GM18907 (cell line): ENCODE measurements around the gene SLC38A4.

Source experiments
- ATAC-seq: cut with Tn5 transposase; IDR thresholded peaks from one replicate; pipeline ENCODE4 v1.9.1; 2021; ENCODE audit warnings: mild to moderate bottlenecking, moderate library complexity; ENCODE audit not compliant: unreplicated experiment

The SLC38A4 gene

DNA sequence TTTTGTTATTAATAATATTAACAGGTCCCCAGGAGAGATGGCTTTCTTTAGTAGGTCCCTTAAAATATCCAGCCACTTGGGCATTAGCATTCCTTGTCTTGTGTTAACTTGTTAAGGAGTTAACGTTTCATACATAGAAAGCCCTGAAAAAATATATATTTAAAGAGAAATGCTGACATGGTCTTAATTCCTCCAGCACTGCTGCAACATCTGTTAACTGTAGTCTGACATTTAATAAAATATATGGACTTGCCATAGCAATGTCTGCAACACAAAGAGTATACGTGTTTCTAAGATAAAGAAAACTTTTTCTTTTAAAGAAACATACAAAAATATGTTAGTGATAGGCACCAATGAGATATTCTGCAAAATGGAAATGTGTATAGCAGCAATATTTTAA is 10.0 kb downstream of the SLC38A4 start:
- no peak for ATAC-seq

DNA sequence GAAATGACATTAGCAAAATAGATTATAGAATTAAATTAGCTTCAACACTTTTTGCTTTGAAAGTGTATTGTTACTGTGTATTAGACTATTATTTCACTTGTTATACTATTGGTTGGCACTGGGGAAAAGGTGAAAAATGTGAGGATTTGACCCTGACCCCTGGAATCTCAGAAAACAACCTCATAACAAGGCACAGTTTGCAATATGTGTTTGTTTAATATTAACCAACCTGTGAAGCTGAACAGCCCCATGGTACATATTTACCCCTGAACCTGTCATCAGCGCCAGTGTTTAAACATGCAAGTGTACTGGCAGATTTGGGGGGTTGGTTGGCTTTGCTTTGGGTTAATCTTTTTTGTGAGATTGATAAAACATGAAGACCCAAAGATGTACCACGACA is 11.7 kb downstream of the SLC38A4 start:
- no peak for ATAC-seq

DNA sequence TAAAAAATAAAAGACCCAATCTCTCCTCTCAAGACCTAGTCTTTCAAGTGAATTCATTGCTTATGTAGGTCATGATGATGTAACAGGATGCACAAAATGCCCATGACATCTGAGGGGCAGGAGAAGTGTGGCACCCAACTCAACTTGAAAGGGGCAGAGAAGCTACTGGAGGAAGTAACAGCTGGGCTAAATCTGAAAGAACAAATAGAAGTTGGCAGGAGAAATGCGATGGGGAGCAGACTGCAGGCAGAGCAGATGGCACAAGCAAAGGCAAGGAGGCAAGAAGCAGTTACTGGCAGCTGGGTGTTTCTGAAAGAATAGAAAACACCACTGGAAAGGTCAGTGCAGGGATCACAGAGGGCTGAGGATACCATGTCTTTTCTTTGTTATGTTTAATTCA is 14.6 kb downstream of the SLC38A4 start:
- ATAC-seq = no peak

DNA sequence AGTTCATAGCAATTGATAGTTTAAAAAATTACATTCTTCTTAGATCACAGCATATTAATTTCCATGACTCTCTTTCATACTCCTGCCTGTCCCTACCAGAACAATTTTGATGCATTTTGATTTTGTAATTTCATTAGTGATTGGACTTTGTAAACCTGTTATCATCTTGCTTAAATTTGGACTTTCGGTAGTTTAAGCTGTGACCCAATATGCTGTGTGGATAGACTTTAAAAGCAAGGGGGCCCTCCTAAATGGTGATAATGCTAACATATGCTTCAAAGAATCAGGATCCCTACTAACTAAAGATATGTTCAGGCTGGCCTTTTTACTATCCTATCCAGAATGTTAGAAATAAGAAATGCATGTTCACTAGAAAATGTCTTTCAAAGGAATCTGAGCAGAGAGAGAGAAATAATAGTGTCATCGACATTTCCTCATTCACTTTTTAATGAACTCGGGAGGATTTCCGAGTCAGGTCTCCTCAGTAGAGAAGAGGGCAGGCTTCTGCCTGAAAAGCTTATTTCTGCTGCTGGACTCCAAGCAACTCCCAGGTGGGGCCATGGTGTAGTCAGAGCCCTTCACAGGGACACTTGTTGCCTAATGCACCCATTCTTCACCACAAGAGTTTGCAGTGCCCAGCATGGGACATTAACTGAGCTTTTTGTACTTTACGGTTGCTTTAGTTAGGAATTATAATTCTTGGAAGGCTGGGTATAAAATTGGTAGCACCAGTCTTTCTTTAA is 16.7 kb downstream of the SLC38A4 start:
- ATAC-seq = no peak

DNA sequence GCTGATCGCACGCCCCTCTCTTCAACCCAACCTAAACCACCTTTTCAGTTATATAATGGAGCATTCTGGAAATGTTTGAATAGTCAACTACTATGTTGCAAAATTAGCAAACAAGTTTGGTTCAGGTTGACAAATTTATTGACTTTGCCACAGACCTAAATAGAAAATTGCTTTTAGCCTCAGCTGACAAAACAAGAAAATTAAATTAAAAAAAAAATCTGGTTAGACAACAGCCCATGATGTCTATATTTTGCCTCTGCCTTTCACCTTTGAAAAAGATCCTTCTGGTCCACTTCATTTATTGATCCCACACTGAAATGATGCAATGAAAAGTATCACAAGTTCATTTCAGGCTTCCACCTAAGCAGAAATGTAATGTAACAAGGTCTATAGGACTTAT is 17.5 kb downstream of the SLC38A4 start:
- no peak for ATAC-seq

DNA sequence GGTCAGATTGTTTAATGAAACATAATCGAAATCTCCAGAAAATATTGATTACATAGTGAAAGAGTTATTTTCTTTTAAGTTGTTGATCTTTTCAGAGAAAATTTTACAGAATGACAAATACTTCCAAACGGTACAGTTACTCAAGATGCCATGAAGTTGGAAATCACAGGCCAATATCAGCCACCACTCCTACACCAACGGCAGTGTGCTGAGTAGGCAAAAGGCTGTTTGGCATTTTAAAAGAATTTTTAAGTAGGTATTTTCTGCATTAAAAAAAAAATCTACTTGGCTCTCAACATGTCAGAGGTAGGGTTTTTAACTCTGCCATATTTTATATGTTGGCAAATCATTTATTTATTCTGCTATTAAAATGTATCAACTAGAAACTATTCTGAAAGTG is 21.7 kb downstream of the SLC38A4 start:
- ATAC-seq = no peak

DNA sequence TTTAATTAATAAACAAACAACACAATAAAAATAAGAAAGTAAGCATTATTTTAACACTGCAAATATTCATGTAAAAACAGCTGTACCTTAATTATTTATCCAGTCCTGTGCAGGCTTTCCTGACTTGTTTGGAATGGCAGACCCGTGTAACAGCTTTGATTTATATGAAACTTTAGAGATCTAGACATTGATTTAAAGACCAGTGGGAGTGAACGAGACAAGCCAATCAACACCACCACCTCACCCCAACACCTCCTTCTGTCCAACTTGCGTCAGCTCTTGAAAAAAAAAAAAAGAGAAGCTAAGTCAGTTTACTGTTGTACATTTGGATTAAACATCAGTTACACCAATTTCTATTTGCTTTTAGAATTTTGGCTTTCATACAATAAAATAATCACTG is 22.3 kb downstream of the SLC38A4 start:
- ATAC-seq = no peak

DNA sequence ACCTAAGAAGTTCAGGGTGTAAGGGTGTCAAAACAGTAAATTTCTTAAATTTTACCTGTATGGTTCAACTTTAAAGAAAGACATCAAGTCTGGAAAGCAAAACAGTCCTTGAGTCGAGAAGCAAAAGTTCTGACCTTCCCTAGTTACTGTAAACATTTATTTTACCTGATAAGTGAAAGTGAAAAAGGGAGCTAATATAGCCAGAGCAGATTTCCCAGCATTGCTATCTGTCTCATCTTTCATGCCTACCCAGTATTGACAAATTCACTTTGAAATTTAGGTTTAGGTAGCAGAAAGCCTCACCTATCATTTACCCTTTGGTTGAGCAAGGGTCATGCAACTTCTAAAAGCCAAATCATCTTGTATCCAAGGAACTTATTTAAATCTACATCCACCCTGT is 24.5 kb downstream of the SLC38A4 start:
- ATAC-seq = no peak

DNA sequence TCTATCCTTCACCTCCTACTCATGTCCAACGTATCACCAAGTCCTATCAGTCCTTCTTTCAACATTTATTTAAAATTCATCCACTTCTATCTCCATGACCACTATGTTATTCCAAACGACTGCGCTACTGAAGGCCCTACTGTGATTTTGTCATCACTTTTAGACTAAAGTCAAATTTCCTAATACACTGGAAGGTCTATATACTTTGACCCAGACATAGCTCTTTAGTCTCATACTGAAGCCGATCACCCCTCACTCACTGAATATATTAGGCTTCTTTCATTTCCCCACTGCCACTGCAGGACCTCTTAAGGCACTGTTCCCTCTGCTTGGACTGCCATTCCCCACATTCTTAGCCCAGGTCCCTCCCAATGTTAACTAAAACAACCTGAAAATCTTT is 25.6 kb downstream of the SLC38A4 start:
- no peak for ATAC-seq

DNA sequence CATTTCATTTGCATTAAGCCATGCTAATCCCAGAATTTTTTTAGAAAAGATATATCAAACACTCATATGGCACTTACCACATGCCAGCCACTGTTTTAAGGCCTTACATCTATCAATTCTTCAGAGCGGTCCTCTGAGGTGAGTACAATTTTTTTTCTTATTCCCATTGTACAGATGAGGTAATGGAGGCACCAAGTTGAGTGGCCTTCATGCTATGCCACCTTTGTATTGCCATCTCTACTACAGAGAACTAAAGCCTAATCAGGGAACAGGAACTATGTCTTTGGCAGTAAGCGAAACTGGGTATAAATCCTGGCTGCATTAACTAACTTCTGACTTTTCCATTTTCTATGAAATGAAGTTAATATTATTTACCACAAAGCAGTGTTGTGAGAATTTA is 27.1 kb downstream of the SLC38A4 start:
- ATAC-seq = no peak

DNA sequence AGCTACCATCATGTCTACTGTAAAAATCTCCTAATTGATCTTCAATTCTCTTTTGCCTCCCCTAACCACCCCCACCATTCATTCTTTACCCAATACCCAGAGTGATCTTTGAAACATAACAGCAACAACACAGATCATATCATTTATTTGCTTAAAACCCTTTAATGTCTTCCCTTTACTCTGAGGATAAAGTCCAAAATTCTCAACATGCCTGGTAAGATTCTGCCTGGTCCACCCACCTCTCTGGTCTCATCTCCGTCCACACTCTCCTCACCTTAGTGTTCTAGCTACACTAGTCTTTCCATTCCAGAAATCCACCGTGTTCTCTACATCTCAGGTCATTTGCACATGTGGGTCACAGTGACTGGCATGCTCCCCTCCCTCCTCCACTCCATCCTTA is 27.7 kb downstream of the SLC38A4 start:
- no peak for ATAC-seq

DNA sequence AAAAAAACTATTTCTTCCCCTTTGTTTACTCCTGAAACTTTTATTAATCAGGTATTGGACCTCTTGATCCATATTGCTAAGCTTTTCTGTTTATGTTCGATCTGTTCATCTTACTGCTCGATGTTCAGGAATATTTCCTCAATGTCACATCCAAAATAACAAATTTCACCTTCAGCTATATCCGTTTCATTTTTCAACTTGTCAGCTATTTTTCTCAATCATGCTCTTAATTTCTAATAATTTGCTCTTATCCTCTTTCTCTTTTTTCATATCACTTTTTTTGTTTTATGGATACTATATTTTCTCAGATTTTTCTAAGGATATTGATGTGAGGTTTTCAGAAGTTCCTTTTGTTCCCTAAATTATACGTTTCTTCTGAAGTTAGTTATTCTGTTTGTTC is 29.8 kb downstream of the SLC38A4 start:
- no peak for ATAC-seq

DNA sequence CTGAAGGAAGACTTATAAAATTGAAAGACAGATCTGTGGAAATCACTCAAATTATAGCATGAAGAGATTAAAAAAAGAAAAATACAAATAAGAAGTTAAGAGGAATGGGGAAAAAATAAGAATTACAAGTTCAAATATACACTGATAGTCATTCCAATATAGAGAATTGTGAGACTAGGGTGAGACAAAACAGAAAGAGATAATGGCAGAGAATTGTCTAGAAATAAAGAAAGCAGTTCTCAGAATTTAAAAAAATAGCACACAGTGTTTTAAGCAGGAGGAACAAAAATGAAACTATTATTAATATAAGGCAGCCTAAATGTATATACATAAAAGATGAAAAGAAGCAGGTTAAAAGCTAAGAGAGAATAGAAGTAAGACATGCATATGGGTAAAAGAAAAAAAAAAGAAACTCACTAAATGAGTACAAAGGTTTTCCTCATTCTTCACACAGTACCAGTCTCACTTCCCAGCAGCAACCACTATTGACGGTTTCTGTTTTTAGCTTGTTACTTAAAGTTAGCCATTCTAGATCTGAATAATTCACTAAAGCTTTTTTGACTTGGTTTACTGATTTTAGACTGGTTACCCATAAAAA is 31.1 kb downstream of the SLC38A4 start:
- ATAC-seq = peak; percentile 73

DNA sequence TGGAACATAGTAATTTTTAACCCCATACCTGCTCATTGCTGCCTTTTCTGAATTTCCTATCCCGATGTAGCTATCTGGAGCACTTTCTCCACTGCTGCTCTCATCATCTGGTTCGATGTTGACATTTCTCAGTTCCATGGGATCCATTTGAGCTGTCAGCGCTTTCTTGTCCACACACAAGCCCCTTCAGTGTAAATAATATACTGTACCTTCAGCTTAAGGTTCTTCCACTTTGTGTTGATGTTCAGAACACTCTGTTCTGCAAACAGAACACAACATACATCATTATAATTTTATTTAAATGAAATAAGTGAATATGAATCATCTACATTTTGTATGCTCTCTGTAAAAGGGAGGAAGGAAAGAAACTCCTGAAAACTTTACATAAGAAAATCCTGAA is 32.9 kb downstream of the SLC38A4 start:
- ATAC-seq = no peak

DNA sequence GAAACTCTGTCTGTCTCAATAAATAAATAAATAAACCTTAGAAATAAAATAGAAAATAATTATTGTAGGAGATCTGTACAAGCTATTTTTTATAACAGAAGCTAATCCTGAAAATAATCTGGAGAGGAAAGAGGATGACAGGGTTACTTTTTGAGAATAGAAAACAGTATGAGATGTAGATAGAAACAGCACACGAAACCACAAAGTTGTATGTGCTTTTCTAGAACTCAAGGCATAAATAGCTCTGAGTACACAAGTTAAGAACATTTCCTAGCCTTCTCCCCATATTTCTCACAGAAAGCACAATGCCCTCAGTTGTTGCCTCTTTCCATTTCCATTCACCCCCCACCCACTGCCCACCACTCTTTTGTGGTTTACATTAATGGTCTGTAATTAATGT is 35.7 kb downstream of the SLC38A4 start:
- ATAC-seq = no peak

DNA sequence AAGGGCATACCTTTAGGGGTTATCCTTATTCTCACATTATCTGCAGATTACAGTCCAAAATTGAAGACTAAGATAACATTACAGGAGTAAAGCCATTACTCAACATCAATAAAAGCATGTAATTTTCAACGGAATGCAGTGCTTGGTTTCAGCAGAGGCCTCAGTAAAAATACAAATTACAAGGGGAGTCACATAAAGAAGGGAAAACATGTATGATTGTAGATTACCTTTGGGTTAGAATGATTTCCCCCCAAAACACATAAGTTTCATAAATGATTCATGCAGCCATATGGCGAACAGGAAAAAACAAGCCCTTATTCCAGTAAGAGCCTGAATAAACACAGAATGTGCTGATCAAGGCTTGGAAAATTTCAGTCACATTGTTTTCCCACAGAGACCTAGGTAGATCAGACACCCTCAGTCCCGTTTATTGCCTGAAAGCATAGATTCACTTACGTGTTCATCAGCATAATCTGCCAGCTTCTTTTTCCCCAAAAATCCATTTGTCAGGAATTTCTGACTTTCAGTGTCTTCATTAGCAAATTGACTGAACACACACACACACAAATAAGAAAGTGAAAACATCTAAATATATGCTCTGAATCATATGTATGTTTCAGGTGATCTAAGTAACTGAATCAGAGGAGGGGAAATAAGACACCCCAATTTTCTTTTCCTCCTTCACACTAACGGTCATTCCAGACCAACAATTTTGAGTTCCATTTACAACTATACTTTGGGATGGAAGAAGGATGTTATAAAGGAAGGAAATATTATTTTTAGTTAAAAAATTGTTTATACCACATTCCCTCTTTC is 37.5 kb downstream of the SLC38A4 start:
- no peak for ATAC-seq

DNA sequence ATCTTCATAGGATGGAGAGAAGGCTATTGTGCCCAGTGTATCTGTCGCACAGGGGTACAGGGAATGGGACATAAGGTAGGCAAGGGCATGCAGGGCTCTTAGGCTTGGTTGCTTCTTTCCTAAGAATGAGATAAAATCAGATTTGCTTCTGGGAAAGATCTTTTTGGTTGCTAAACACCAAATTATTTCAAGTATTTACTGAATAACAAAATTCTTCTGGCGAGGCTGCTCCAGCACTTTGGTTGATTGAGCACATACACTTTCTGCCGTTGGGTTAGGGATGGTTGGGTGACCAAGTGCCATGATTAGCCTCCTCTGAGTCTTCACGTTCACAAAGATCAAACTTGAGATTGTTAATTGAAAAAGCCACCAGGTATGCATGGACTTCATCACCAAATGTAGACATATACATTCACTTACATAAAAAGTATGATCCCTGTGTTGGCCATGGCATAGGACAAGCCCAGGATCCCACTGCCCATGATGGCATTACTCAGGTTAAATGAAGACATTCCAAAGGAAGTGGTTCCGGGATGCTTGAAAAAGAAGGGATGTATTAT is 38.2 kb downstream of the SLC38A4 start:
- no peak for ATAC-seq

DNA sequence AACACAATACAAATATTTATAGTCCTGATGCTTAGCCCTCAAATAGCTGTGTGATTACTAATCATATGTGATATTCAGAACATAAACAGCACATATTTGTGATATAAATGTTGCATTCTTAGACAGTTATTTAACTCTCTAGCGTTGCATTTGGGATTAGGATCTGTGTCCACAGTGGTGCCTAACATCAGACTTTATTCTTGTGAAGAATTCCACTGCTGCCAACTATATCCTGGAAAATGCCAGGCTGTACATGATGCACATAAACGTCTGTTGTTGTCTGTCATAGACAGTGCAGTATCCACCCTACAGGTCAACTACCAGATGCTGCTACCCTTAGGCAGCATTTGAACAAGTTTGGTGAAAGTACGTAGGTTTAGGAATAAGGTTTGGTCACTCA is 39.0 kb downstream of the SLC38A4 start:
- ATAC-seq = no peak

DNA sequence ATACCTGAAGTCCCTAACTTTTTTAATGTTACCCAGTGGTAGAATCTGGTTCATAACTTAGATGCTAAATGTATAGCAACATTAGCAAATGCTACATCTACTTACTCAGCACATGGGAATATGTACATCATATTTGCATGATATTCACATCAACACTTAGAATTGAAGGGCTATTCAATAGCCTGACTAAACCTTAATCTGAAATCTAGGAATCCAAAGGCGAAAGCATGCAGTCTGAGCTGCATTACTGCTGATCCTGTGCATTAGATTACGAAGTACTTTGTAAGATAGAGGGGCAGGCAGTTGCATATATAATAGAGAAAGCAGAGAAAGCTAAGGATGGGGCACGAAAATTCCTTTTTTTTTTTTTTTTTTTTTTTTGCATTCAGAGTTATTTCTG is 40.4 kb downstream of the SLC38A4 start:
- no peak for ATAC-seq

DNA sequence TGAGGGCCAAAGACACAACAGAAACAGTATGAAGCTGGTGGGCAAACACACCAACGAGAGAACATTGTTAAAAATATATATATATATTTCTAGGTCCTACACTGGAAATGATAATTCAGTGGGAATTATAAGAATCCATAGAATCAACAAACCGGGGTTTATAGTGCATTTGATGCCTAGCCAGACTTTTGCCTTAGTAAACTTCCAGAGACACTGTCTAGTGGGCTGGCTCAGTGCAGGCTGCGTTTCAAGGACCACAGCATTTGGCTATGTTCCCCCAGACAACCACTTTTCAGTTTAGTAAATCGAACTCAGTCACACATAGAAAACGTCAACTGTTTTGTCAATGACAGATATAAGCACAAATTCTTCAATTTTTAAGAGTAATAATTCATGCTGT is 41.9 kb downstream of the SLC38A4 start:
- no peak for ATAC-seq

DNA sequence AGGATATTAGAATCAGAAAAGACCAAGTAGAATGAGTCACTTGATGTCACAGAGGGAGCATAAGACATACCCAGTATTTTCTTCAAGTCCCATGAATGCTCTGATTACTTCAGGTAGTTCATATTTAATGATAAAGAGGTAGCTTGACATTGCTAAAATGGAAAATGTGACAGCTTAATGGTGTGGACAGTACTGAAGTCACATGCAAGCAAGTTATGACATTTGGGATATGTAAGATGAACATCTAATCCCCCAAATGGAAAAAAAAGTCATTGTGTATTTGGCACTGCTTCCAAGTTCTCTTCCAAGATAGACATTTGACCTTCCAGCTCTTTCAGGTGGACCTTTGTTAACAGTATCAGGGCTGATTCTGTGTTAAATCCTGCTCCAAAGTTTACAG is 45.9 kb downstream of the SLC38A4 start:
- ATAC-seq = no peak

DNA sequence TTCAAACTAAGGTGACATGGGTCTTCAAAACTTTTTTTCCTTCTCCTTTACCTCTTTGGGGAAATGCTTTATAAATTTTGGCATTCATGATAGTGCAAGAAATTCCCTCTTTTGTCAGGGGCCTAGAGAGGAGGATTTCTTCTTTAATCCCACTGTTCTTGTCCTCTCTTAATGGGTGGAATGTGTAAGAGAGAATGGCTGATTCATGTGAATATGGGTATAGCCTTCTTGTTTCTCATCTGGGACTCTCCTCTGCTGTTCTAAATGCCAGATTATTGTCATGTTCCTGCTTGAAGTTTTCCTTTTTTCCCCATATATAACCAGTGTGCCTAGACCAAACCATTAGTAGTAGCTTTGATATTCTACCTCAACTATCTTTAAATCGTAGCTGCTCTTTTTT is 46.7 kb downstream of the SLC38A4 start:
- ATAC-seq = no peak
